KOPT-K1 (cell line): ENCODE measurements around the gene CNIH2.
"Not testable (repeated sequence)": the region's sequence is repeated elsewhere in the genome, so short reads cannot be mapped to it uniquely, and the experiment has no call there.

Experiments used
- H3K27ac ChIP-seq: fragments of 200-600 bp; sonication (generic); 2 replicates; pipeline ENCODE4 v1.5.1; 2016; ENCODE audit warnings: antibody characterized with exemption, mild to moderate bottlenecking, low read depth, low read length; ENCODE audit not compliant: poor library complexity, severe bottlenecking
- H3K36me3 ChIP-seq: fragments of 200-600 bp; sonication (generic); 2 replicates; pipeline ENCODE4 v1.5.1; 2017; ENCODE audit warnings: antibody characterized with exemption, mild to moderate bottlenecking, low read length, moderate library complexity; ENCODE audit not compliant: insufficient read depth
- H3K9me3 ChIP-seq: fragments of 200-600 bp; sonication (generic); 2 replicates; pipeline ENCODE4 v1.5.1; 2017; ENCODE audit warnings: antibody characterized with exemption, low read length, mild to moderate bottlenecking; ENCODE audit not compliant: insufficient read depth, poor library complexity, severe bottlenecking

The CNIH2 gene

GRCh38 chr11:66243782-66244535 is 34.0 kb upstream of the CNIH2 start:
- Histone ChIP-seq H3K9me3 (no peaks in the 10 kb centered on the region), H3K36me3 (no peaks in the 10 kb centered on the region)

GRCh38 chr11:66247295-66247694 is 30.7 kb upstream of the CNIH2 start:
- Histone ChIP-seq H3K9me3 (no peaks in the 10 kb centered on the region), H3K27ac (no peak overlapping the region), H3K36me3 (no peaks in the 10 kb centered on the region)

More at GRCh38 chr11:66243782-66244535, 34.0 kb upstream of the CNIH2 start:
- H3K27ac ChIP-seq = peak overlapping the region; percentile 93

- H3K36me3 ChIP-seq = no peaks in the 10 kb centered on the region
- H3K9me3 ChIP-seq = no peaks in the 10 kb centered on the region
- H3K27ac ChIP-seq = no peak overlapping the region
These were observed 30.2 kb upstream of the CNIH2 start for GRCh38 chr11:66247801-66248200.

GRCh38 chr11:66248903-66249302 is 29.1 kb upstream of the CNIH2 start:
- no peaks in the 10 kb centered on the region for H3K36me3 ChIP-seq
- H3K9me3 ChIP-seq = no peaks in the 10 kb centered on the region
- H3K27ac ChIP-seq = no peak overlapping the region

GRCh38 chr11:66251809-66252208 is 26.2 kb upstream of the CNIH2 start:
- H3K9me3 ChIP-seq = no peaks in the 10 kb centered on the region
- H3K27ac ChIP-seq = no peak overlapping the region
- H3K36me3 ChIP-seq = no peaks in the 10 kb centered on the region

- not testable (repeated sequence) for H3K27ac ChIP-seq, H3K9me3 ChIP-seq, H3K36me3 ChIP-seq
These were observed 24.9 kb upstream of the CNIH2 start for GRCh38 chr11:66253081-66253480.

GRCh38 chr11:66258473-66258893 is 19.5 kb upstream of the CNIH2 start:
- Histone ChIP-seq H3K27ac (peak overlapping the region; percentile 98), H3K36me3 (peaks cover 43% of the 10 kb centered on the region), H3K9me3 (no peaks in the 10 kb centered on the region)

- Histone ChIP-seq H3K27ac (peak overlapping the region; percentile 98), H3K9me3 (no peaks in the 10 kb centered on the region), H3K36me3 (peaks cover 51% of the 10 kb centered on the region)
These were observed 18.8 kb upstream of the CNIH2 start for GRCh38 chr11:66259225-66259624.

GRCh38 chr11:66259956-66260355 is 18.0 kb upstream of the CNIH2 start:
- Histone ChIP-seq H3K27ac (no peak overlapping the region), H3K9me3 (no peaks in the 10 kb centered on the region), H3K36me3 (peaks cover 58% of the 10 kb centered on the region)

- Histone ChIP-seq H3K9me3 (no peaks in the 10 kb centered on the region), H3K27ac (no peak overlapping the region), H3K36me3 (peaks cover 74% of the 10 kb centered on the region)
These were observed 16.4 kb upstream of the CNIH2 start for GRCh38 chr11:66261578-66261977.

- no peak overlapping the region for H3K27ac ChIP-seq
- no peaks in the 10 kb centered on the region for H3K9me3 ChIP-seq
- peaks cover 80% of the 10 kb centered on the region for H3K36me3 ChIP-seq
These were observed 15.8 kb upstream of the CNIH2 start for GRCh38 chr11:66262191-66262590.

GRCh38 chr11:66262696-66263095 is 15.3 kb upstream of the CNIH2 start:
- no peaks in the 10 kb centered on the region for H3K9me3 ChIP-seq
- H3K36me3 ChIP-seq = peaks cover 81% of the 10 kb centered on the region
- no peak overlapping the region for H3K27ac ChIP-seq

GRCh38 chr11:66263231-66263630 is 14.7 kb upstream of the CNIH2 start:
- H3K36me3 ChIP-seq = peaks cover 81% of the 10 kb centered on the region
- H3K9me3 ChIP-seq = no peaks in the 10 kb centered on the region
- no peak overlapping the region for H3K27ac ChIP-seq

GRCh38 chr11:66263785-66264184 is 14.2 kb upstream of the CNIH2 start:
- H3K9me3 ChIP-seq = no peaks in the 10 kb centered on the region
- no peak overlapping the region for H3K27ac ChIP-seq
- H3K36me3 ChIP-seq = peaks cover 81% of the 10 kb centered on the region

- no peaks in the 10 kb centered on the region for H3K9me3 ChIP-seq
- H3K36me3 ChIP-seq = peaks cover 78% of the 10 kb centered on the region
- H3K27ac ChIP-seq = no peak overlapping the region
These were observed 13.6 kb upstream of the CNIH2 start for GRCh38 chr11:66264383-66264782.

GRCh38 chr11:66264914-66265313 is 13.1 kb upstream of the CNIH2 start:
- Histone ChIP-seq H3K27ac (no peak overlapping the region), H3K9me3 (no peaks in the 10 kb centered on the region), H3K36me3 (peaks cover 75% of the 10 kb centered on the region)
